Activated effector memory CD4-positive, alpha-beta T cell treated with Interleukin-2 at 50 U/mL for 16 hours (primary cell): ENCODE data around the gene UNC5C.

ENCODE experiments used
- DNase-seq: peaks from one replicate; pipeline ENCODE4 v3.0.0-alpha.2; 2020

Gene UNC5C

DNA sequence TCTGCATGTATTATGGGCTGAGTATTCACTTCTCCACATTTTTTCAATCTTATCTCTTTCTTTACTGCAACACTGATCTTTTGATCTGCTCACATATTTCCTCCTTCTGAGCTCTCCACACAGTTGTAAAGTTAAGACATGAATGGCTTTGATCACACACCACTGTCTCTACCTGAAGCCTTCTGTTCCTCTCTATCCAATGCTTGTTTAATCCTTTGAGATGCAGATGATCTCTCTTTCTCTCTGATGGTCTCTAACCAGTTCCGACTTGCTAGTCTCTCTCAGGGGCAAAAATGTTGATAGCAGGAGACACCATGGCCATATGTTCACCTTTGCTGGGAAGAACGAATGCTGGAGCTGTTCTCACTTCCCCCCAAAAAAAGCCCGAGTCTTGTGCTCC lies 162.4 kb downstream of the UNC5C start:
- DNase-seq = no peak

DNA sequence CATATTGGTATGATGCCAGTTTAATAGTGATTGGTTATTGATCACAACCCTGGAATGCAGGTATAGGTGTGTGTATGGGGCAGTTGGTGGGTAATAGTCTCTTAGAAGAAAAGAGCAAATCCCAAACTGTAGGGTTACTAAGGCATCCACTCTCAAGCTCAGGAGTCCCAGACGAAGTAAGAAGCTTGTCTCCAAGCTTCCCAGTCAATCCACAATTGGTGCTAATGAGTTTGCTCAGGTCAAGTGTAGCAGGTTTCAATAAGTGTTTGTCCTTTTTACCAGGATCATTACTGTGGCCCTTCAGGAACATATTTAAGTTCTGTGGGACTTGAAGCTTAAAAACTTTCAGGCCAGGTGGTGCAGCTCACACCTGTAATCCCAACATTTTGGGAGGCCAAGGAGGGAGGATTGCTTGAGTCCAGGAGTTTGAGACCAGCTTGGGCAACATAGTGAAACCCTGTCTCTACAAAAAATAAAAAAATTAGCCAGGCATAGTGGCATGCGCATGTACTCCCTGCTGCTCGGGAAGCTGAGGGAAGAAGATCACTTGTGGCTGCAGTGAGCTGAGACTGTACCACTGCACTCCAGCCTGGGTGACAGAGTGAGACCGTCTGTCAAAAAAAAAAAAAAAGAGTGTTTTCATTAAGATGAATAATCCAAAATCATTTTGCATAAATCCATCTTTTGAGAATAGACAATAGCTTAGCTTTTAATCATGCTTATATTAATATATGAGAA lies 166.8 kb downstream of the UNC5C start:
- no peak for DNase-seq

DNA sequence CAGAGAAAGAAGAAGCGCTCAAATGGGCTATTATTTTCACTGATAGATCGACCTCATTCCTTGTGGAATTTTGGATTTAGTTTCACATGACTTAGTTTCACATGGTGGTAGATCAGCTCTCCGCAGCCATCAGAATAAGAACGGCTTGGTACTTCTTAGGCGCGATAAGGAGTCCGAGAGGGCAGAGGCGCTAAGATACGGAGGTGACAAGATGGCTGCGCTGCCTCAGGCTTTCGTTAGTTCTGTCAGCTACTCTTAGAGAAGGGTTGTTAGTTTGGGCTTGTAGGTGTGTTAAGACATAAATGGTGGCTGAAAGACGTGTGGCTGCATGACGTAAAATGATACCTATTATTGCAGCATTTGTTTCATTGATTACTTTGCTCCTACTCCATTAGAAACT lies 169.1 kb downstream of the UNC5C start:
- no peak for DNase-seq

DNA sequence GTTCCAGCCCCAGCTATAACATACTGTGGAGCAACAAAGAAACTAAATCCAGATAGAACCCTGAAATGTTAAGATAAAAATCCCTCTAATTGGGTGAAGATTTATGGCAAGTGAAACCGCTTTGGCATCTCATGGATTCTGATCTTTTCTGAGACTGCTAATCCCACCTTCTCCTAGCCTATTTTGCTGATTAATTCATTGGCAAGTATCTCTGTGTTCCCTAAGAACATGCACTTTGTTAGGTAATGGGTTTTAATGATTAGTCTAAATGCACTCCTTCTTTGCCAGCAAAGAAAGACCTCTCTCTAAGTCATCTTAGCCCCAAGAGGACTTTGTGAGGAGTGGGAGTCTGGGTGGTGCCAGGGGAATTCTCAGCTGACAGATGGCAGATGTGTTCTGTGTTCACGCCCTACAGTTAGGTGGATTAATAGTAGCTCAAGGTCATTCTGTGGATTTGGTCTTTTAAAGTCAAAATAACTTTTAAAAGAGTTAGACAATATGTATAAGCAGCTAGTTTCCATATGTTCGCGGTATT lies 171.3 kb downstream of the UNC5C start:
- DNase-seq = no peak

DNA sequence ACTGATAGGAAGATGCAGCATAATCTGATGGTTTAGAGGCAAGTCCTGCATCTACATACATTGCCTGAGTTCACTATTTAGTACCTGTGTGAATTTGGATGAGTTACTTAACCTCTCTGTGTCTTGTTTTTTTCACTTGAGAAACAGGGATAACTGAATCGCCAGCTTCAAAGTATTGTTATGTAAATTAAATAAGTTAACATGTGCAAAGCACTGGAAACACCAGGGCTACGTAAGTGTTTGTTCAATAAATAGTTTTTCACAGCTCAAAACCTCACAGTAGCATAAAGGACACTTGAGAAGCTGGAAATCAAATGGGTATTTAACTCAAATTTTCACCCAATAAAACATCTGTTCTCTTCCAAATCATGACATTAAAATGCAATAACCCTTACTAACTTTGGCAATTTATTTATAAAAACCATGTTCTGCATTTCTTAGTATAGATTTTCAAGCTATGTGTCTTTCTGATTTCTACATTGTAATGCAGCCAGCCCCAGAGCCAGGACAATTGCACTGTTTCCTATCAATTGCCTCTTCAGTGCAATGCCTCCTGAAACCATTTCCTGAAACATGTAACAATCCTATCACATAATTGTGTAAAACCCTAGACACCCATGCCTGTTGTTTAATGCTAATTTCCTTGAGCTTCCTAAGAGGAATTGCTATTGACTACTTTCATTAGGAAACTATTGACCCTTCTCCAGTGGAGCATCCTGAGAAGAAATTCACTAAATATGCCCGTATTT lies 177.1 kb downstream of the UNC5C start:
- no peak for DNase-seq

DNA sequence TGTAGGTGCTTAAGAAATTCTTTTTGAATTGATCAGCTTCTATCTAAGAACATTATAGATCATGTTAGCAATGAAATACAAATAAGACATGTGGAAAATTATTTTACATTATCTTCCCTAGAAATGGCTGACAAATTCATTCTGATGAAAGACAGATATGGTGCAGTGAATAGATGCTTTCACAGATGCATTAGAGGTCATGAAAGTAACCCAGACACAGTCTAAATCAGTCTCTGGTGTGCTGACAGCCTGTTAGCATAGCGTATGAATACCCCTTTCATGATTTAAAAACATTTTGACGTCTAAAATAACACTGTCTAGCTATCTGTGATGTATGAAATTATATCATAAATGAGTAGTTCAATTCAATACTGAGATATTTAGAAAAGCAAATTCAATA lies 180.9 kb downstream of the UNC5C start:
- DNase-seq = no peak

DNA sequence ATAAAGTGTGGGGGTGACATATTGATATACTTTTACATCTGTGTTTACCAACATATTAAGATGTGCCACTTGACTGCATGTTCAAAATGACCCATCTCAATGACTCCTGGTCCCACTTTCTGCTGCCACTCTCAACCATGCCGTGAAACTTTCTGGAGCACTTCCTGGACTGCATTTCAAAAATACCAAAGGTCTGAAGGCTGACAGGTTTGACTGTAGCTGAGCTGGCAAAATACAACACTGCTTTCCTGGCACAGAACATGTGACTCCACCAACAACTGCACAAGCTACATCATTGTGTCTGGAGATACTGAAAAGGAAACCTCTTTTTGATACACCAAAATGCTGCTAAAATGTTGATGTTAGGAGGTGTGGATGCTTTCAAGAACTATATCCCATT lies 184.8 kb downstream of the UNC5C start:
- DNase-seq = no peak

DNA sequence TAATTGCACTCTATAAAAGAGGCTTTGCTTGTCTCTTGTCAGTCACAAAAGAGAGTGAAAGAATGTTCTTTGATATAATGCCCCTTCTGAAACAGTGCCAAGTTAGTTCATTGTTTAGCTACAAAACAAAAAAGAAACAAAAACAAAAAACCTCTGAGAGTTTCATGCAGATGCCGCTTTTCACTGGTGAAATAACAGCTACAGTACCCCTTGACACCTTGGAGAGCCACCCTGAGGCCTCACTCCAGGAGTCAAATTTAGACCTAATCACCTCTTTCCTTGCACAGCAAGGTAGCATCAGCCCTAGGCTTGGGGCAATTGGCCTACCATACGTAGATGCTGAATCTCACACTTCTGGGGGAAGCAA lies 185.2 kb downstream of the UNC5C start:
- DNase-seq = no peak

DNA sequence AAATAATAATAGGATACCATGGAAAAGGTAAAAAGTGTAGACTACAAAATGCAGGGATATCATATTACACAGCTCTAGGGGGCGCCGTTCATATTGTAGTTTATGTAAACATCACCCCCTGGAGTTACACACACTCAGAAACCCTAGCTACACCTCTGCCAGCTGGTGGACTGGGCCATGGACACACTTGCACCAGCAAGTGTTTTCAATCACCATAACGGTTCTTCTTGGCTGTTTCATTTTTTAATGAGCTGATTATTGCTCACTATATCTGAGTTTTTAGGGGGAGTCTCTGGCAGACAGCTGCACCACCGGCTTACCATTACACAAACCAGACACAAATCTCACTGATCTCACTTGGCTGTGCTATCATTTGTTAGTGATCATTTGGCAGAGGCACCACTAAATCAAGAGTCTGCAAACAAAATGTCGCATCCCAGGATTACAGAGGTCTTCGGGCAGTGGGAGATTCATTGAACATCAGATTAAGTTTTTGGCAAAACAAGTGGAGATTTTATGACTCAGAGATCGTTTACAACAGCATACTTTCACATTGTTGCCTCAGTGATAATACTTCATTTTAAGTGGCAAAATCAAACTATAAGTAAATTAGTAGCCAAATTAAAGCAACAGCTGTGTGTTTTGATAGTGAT lies 185.7 kb downstream of the UNC5C start:
- no peak for DNase-seq

DNA sequence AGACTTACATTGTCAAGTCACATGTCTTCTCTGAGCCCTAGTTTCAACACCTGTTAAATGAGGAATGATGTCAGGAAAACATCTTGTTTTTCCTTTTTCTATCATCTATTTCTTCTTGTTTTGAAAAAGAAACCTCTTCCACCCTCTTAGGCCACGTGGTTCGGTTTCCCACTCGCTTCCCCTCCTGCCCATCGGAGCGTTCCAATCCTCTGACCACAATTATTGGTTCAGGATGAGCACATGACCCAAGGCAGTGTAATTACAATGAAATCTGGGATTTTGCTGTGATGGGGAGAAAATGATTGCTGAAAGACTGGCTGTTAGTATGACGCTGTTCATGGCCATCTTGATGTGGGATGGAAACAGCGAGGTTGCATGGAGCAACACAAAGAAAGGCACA lies 186.7 kb downstream of the UNC5C start:
- DNase-seq = no peak

DNA sequence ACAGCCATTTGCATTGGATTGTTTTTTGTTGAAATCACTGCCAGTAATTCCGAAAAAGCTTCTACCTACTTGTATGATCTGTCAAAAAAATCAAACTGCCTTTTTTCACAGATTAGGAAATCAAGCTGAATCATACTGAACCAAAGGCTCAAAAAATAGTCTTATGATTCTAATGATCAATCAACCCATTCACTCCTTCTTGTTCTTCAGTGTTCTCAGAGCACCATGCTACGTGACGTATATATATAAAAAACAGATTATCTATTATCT lies 187.1 kb downstream of the UNC5C start:
- no peak for DNase-seq

DNA sequence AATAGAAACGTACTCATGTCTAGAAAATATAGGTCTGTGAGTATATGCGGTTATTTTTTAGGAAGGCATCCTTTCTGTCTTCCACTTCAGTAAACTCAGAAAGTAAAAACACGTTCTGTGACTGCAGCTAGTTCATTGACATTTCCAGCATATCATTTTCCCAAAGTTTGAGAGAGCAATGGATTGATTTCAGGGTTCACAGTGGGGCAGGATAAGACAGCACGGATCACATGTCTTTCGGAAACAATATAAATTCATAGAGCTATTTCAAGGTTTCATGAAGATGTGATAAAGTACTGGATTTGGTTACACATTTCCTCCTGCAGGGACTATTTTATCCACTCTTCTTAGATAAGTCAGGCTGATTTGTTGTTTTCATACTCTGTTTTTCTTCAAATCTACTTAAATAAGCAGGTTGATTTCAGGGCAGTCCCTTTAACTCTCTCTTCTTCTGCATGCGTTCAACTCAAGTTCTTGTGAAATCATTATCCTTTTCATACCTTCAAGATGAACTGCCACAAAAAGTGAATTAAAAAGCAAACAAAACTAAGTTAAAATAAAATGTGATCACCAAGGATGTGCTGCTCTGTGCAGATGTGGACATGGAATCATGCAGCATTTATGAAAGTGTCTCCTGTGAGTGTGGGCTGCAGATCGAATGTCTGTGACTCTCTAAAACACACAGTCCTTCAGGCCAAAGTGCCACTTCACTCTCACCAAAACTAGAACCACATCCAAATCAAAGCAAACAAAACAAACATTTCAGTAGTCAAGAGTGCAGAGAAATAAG lies 187.7 kb downstream of the UNC5C start:
- DNase-seq = no peak

DNA sequence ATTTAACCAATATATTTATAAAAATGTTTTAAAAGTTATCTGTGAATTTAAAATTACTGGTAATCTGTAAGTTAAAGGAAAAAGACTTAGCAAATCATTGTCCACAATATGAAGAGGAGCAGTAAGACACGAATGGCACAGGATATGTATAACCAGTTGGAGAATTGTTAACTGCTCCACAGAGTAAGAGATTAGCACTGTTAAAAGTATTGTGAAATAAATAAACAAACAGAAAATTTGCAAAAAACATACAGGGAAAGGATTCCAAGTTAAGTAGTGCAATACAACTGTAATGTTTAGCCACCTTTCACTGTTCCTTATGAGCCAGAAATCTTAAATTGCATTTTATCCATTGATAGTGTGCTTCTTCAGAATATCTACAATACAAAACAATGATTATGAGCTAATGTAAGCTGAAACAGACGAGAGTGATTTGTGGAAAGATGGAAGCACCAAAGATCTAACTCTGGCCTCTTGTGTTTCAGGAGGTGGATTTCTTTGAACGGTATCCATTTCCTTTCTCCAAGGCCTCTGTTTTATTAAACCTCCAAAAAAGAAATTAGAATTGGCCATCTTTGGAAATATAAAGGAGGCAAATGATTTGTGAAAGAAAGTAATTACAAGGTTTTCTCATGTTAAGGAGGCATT lies 188.4 kb downstream of the UNC5C start:
- DNase-seq = no peak

DNA sequence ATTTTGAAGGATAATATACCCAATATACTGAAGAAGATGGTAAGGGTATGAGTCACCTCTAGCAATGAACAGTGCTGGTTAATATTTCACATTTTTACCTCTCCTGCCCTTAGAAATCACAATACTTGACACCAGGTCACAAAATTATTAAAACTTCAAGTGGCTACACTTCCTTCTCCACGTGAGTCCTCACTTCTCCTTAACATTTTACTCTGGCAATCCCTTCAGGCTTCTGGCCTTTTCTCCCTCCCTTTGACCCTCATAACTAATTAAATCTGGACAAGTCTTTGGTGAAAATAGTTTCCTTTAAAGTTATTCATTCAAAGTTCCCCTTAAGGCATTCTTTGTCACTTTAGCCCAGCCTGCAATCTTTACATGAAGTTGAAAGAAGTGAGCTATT lies 190.4 kb downstream of the UNC5C start:
- no peak for DNase-seq

DNA sequence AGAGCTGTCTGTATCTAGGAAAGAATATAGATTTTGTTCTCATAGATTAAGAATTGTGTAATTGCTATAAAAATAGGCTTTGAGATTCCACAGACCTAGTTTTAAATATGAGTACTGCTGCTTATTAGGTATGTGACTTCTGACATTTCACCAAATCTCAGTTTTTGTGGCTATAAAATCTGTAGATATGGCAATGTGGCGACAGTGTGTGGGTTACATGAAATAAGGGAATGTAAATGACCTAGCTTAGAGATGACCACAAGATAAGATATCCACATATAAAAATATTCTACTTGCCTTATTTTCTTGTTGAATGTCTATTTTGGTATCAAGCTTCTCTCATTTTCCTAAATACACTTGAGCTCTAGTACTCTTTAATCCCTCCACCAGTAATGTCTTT lies 193.8 kb downstream of the UNC5C start:
- no peak for DNase-seq

DNA sequence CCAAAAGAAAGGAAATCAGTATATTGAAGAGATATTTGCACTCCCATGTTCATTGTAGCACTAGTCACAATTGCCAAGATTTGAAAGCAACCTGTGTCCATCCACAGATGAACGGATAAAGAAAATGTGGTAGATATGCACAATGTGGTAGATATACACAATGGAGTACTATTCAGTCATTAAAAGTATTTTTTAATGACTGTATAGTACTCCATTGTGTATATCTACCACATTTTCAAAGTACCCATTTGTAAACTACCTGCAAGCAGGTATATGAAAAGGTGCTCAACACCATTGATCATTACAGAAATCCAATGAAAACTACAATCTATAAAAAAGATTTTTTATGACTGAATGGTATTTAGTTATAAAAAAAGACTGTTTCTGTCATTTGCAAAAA lies 200.4 kb downstream of the UNC5C start:
- DNase-seq = no peak

DNA sequence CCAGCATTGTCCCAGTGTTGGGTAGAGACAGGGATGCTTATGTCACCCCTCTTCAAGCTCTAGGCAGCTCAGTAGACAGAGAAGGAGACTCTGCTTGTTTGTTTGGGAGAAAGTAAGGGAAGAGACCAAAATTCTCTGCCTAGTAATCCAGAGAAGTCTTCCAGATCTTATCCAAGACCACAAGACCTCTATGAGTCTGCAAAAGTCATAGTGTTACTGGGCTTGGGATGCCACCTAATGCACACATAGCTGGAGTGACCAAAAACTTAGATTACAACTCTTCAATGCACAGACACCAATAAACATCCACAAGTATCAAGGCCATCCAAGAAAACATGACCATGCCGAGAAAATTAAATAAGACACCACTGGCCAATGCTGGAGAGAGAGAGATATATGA lies 205.5 kb downstream of the UNC5C start:
- DNase-seq = no peak

DNA sequence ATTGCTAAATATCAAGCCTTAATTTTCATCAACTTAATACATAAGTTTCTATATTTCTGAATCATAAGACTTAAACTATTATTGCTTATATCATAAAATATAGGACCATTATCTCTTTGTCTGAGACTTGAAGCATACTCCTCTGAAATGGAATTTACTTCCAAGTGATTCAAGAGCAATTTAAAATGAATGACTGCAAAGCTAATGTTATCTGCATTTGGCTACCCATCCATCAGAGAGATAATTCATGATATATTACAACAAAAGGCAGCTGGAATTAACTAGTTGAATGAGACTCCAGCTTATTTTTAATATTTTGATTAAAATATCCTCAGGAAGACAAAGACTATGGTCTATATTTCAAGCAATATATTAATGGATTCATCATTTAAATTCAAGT lies 208.6 kb downstream of the UNC5C start:
- DNase-seq = no peak

DNA sequence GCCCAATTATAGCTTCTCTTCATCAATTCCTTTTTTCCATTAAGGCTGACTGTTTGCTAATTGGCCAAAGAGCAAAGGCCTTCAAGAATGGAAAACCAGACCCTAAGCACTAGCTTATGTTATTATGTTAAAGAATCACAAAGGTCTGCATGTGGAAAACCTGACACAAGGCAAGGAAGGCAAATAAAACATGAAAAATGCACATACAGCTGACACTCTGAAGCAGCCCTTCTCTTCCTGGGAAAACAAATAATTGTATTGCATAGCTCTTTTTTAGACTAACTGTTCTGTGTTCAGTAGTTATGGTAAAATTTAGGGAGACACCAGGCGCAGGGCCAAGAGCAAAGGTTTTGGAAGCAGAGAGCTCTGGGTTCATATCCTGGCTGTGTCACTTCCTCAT lies 223.1 kb downstream of the UNC5C start:
- no peak for DNase-seq

DNA sequence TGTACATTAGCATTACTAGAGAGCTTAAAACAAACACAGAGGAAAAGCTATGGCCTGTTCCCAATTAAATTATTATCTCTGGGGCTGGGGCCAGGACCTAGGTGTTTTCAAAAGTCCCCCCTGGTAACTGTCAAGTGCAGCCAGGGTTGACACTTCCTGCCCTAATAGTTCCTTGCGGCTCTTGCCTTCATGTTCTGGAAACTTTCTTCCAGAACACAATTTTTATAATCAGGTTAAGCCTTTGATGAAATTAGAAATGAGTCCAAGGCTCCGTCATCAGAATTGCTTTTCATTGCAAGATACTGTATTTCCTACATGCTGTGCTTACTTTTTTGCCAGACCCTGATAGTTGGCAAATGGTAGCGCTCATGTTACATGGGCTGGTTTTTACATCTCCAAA lies 229.6 kb downstream of the UNC5C start:
- DNase-seq = no peak

DNA sequence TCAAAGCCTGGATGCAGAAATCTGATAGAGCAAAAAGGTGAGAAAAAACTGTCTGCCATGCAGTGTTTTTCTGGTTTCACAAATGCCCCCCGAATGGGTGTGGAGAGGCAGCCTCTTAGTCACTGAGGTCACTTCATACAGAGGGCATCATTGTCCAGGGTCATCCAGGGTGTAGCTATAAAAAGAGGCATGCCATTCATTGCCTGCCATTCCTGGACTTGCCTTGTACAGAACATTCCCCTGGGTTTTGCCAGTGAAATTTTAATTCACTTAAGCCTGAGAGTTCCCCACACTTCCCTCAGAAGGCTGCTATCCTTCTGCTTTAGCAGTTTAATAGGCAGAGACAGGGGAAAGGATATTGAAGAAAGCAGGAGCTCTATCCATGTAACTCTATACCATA lies 230.3 kb downstream of the UNC5C start:
- no peak for DNase-seq

DNA sequence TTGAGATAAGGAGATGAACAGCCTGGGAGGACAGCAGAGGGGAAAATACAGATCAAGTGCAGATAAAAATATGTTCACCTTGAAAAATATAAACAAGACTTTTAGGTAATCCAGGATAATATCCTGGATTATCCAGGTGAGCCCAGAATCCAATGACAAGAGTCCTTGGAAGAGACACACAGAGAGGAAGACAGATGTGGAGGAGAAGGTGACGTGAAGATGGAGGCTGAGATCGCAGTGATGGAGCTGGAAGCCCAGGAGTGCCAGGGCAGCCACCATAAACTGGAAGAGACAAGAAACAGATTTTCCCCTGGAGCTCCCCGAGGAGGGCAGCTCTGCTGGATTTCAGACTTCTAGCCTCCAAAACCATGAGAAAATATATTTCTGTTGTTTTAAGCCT lies 230.7 kb downstream of the UNC5C start:
- no peak for DNase-seq
